ENCODE data around the gene KRT25. TPM values are rescaled to one million over a fixed set of nuclear protein-coding genes. Genes with fewer than 3 reads are reported as not detected.

KRT25 gene
- total RNA-seq, 4 donors from 2014 or later: 0.59 to 111 TPM; not detected in 2

- intact Hi-C loops (cut with DNase I; ENCODE audit: low total_unique reads): no loop called here
- 71 to 74% methylated on average over 3 of the region's 3 CpGs for whole genome bisulfite sequencing, 2 donors
- DNase-seq (ENCODE audit: low spot score in 2 of 2): no peak
- no peak overlapping the region for H3K4me3 ChIP-seq (ENCODE audit: low read depth, poor library complexity, severe bottlenecking)
- TF ChIP-seq, protein P1, sequence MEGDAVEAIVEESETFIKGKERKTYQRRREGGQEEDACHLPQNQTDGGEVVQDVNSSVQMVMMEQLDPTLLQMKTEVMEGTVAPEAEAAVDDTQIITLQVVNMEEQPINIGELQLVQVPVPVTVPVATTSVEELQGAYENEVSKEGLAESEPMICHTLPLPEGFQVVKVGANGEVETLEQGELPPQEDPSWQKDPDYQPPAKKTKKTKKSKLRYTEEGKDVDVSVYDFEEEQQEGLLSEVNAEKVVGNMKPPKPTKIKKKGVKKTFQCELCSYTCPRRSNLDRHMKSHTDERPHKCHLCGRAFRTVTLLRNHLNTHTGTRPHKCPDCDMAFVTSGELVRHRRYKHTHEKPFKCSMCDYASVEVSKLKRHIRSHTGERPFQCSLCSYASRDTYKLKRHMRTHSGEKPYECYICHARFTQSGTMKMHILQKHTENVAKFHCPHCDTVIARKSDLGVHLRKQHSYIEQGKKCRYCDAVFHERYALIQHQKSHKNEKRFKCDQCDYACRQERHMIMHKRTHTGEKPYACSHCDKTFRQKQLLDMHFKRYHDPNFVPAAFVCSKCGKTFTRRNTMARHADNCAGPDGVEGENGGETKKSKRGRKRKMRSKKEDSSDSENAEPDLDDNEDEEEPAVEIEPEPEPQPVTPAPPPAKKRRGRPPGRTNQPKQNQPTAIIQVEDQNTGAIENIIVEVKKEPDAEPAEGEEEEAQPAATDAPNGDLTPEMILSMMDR (IDR thresholded peaks at IDR 0.05): no peak
- TF ChIP-seq POLR2A (IDR thresholded peaks at IDR 0.05): no peak
Measured at GRCh38 chr17:40702271-40702670, 52.9 kb downstream of the KRT25 start.

- TF ChIP-seq, protein P1 (IDR thresholded peaks at IDR 0.05): no peak
- no peak for TF ChIP-seq POLR2A (IDR thresholded peaks at IDR 0.05)
- no peak overlapping the region for H3K4me3 ChIP-seq (ENCODE audit: low read depth, poor library complexity, severe bottlenecking)
- intact Hi-C loops (cut with DNase I; ENCODE audit: low total_unique reads): no loop called here
- WGBS, 2 donors: 61 to 67% methylated on average over 5 of the region's 5 CpGs
- DNase-seq (ENCODE audit: low spot score in 2 of 2): no peak
Measured at GRCh38 chr17:40699853-40700252, 55.3 kb downstream of the KRT25 start.

DNA sequence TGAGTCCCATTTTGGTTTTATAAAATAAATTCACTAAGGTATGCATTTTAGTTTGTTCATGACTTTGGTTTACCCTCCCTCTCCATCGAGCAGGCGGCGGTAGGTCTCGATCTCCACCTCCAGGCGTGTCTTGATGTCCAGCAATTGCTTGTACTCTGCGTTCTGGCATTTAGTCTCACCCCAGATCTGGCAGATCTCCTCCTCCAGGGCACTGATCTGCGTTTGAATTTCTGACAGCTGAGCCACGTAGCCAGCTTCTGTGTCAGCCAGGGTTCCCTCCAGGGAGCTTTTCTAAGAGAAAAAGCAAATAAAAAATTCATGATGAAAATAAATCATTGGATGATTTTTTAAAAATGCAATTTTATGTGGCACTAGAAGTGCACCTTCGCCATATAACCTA lies 55.8 kb downstream of the KRT25 start:
- intact Hi-C loops (cut with DNase I; ENCODE audit: low total_unique reads): no loop called here
- TF ChIP-seq POLR2A (IDR thresholded peaks at IDR 0.05): no peak
- WGBS, 2 donors: 33 to 40% methylated on average over 9 of the region's 9 CpGs
- DNase-seq (ENCODE audit: low spot score in 2 of 2): no peak
- no peak overlapping the region for H3K4me3 ChIP-seq (ENCODE audit: low read depth, poor library complexity, severe bottlenecking)

Other genes starting within 250 kb of the KRT25 start
- 1 to 10 TPM in 1 of 4 donors, under 1 TPM in 1, not detected in 2; 0.21 to 1.2 TPM for gene CCR7, start 189.9 kb downstream of the KRT25 start, total RNA-seq
- gene SMARCE1, start 107.5 kb downstream of the KRT25 start, total RNA-seq: 10 to 100 TPM; 63.2 to 77.2 (median 67.6) TPM
- gene KRT222, start 90.2 kb downstream of the KRT25 start, total RNA-seq: under 1 TPM in 2 of 4 donors, not detected in 2; 0.13 to 0.19 TPM
- gene KRT24, start 51.6 kb downstream of the KRT25 start, total RNA-seq: not detected
- 1 to 10 TPM in 1 of 4 donors, not detected in 3; 9.2 TPM for gene KRT26, start 16.9 kb upstream of the KRT25 start, total RNA-seq
- gene KRT27, start 27.2 kb upstream of the KRT25 start, total RNA-seq: 10 to 100 TPM in 1 of 4 donors, 1 to 10 TPM in 1, under 1 TPM in 1, not detected in 1; 0.52 to 69.8 (median 1.3) TPM
- gene KRT28, start 44.6 kb upstream of the KRT25 start, total RNA-seq: 1 to 10 TPM in 1 of 4 donors, not detected in 3; 6.0 TPM
- gene KRT10, start 67.3 kb upstream of the KRT25 start, total RNA-seq: 1,000 to 10,000 TPM; 4,878 to 8,317 (median 6,442) TPM
- gene KRT12, start 111.9 kb upstream of the KRT25 start, total RNA-seq: not detected
- gene KRT20, start 129.9 kb upstream of the KRT25 start, total RNA-seq: under 1 TPM in 1 of 4 donors, not detected in 3; 0.12 TPM
- 100 to 1,000 TPM; 302 to 577 (median 454) TPM for gene KRT23, start 182.3 kb upstream of the KRT25 start, total RNA-seq
- 1 to 10 TPM in 1 of 4 donors, under 1 TPM in 1, not detected in 2; 0.51 to 8.8 TPM for gene KRT39, start 211.6 kb upstream of the KRT25 start, total RNA-seq
- 10 to 100 TPM in 1 of 4 donors, not detected in 3; 12.3 TPM for gene KRT40, start 229.0 kb upstream of the KRT25 start, total RNA-seq
- gene KRTAP3-3, start 238.8 kb upstream of the KRT25 start, total RNA-seq: 10 to 100 TPM in 1 of 4 donors, not detected in 3; 11.6 TPM
- 10 to 100 TPM in 1 of 4 donors, not detected in 3; 84.1 TPM for gene KRTAP3-2, start 244.6 kb upstream of the KRT25 start, total RNA-seq

Measured in lower leg skin (tissue), 4 donors.